Ovary (tissue), 9 donors: Measurements from ENCODE around the gene GGT6. TPM values are rescaled to one million over a fixed set of nuclear protein-coding genes. Genes with fewer than 3 reads are reported as not detected.

Source experiments
- DNase-seq, 5 donors: peaks; one replicate each; pipeline ENCODE4 v3.0.0-alpha.2; 2019 to 2020
- H3K27ac ChIP-seq, 2 donors: fragments of 200-600 bp; one replicate each; pipeline versions ENCODE4 v1.5.1 to v1.8.0; 2019 to 2022
- H3K27me3 ChIP-seq: fragments of 200-600 bp; one replicate; pipeline ENCODE4 v1.8.0; 2022
- H3K36me3 ChIP-seq: fragments of 200-600 bp; sonication (generic); one replicate; pipeline ENCODE4 v1.5.1; 2019
- H3K4me1 ChIP-seq: one replicate; pipeline ENCODE4 v1.8.1; 2013; ENCODE audit warnings: mild to moderate bottlenecking, moderate library complexity; ENCODE audit not compliant: insufficient read depth
- H3K4me3 ChIP-seq: fragments of 200-600 bp; sonication (generic); one replicate; pipeline ENCODE4 v1.5.1; 2017
- H3K9me3 ChIP-seq, 2 donors: fragments of 200-600 bp in 1 of 2; sonication (generic) in 1 of 2; one replicate each; pipeline versions ENCODE4 v1.5.1 to v1.8.1; 2013 to 2019; ENCODE audit warnings: mild to moderate bottlenecking in 1 of 2, moderate library complexity in 1 of 2
- EP300 ChIP-seq: sonication (generic); formaldehyde crosslinking; IDR thresholded peaks from one replicate; pipeline ENCODE4 v1.6.1; 2017; ENCODE audit warnings: antibody characterized with exemption
- POLR2A ChIP-seq: fragments of 450-650 bp; IDR thresholded peaks from one replicate; pipeline ENCODE4 v1.6.1; 2017; ENCODE audit warnings: antibody characterized with exemption, mild to moderate bottlenecking, moderate library complexity
- WGBS, 3 donors: extraction: QIAGEN DNeasy Blood & Tissue Kit in 1 of 3; methylation state at CpG; one replicate each; pipeline versions ENCODE4 v1.1.5 to v1.1.7; 2013 to 2017; 5-methylcytosine and 5-hydroxymethylcytosine counted together
- intact Hi-C, 4 donors: fragments of 100-400 bp; cut with DNase I; formaldehyde crosslinking; loops; one replicate each; pipeline versions ENCODE4 v1.11.0 to v1.15.1; 2022 to 2023
- polyA plus RNA-seq, 2 donors: library from polyadenylated mRNA; stranded (reverse); fragments of 200-250 nt in 1 of 2; fragments of 350-450 nt in 1 of 2; fragmentation: Illumina TruSeq in 1 of 2; extraction: RNeasy Lipid Tissue Mini Kit (QIAGEN cat#74804) in 1 of 2; gene quantifications; one replicate each; pipeline ENCODE4 v1.2.3, GENCODE V29; 2013 to 2014
- total RNA-seq, 7 donors: library from RNA; depleted of rRNA in 2 of 7; stranded (reverse); fragments of >200 nt in 2 of 7; fragmentation: NEBNext Ultra II Directional in 3 of 7; extraction: Animal tissue kit (Norgen Biotek cat#: 25700) in 3 of 7; gene quantifications; one replicate each; pipeline versions ENCODE4 v1.1.0 to v1.2.4, GENCODE V29; 2016 to 2023
- TF ChIP-seq, protein P1 (sequence below), 3 donors: fragments of 450-650 bp in 2 of 3; fragments of 200-600 bp in 1 of 3; IDR thresholded peaks; one replicate each; pipeline versions ENCODE4 v1.5.1 to v1.8.0; 2016 to 2022; ENCODE audit warnings: antibody characterized with exemption in 3 of 3, mild to moderate bottlenecking in 1 of 3
- donor health status: DM: no; HTN: no; CAD: no; lungs with moderate emphysema.
- donor health status: DM: no; HTN: no; CAD: no.
- donor health status: Bipolar disorder and iron deficiency.
- donor health status: DM: yes; HTN: yes; CAD: no.
- donor health status: DM: no; HTN: no; CAD: no.
- donor health status: DM: yes; HTN: yes; CAD: no.

The GGT6 gene
- total and polyA plus RNA-seq, 9 donors, result 0.08 to 31.5 (median 1.1) TPM

DNA sequence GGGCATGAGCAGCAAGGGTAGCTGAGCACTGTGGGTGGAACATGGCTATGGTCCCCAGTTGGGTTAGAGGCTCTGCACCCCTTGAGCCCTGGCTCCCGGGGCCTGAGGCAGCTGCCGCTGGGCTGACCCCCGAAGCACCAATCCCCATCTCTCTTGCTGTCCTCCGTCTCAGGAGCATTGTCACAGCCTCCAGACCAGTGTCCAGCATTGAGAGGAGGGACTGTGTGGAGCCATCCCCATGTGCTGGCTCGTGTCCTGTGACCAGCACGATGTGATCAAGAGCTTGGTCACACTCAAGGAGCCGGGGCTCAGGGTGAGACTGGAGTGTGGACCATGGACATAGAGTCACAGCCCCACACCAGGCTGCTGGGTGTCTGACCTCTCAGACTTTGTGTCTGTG lies 26.8 kb upstream of the GGT6 start:
- Histone ChIP-seq H3K9me3 (no peaks in the 10 kb centered on the region), H3K36me3 (no peaks in the 10 kb centered on the region), H3K4me1 (peaks cover 9% of the 10 kb centered on the region), H3K4me3 (no peak overlapping the region), H3K27me3 (no peaks in the 10 kb centered on the region), H3K27ac (no peak overlapping the region)
- no peak for DNase-seq
- WGBS, 3 donors, result 93 to 94% (median 93%) methylated on average over 7 of the region's 7 CpGs
- intact Hi-C loops, result no loop called here
- TF ChIP-seq EP300 (no peak), POLR2A (no peak)
- TF ChIP-seq, protein P1, sequence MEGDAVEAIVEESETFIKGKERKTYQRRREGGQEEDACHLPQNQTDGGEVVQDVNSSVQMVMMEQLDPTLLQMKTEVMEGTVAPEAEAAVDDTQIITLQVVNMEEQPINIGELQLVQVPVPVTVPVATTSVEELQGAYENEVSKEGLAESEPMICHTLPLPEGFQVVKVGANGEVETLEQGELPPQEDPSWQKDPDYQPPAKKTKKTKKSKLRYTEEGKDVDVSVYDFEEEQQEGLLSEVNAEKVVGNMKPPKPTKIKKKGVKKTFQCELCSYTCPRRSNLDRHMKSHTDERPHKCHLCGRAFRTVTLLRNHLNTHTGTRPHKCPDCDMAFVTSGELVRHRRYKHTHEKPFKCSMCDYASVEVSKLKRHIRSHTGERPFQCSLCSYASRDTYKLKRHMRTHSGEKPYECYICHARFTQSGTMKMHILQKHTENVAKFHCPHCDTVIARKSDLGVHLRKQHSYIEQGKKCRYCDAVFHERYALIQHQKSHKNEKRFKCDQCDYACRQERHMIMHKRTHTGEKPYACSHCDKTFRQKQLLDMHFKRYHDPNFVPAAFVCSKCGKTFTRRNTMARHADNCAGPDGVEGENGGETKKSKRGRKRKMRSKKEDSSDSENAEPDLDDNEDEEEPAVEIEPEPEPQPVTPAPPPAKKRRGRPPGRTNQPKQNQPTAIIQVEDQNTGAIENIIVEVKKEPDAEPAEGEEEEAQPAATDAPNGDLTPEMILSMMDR (IDR thresholded peaks at IDR 0.05), result no peak

DNA sequence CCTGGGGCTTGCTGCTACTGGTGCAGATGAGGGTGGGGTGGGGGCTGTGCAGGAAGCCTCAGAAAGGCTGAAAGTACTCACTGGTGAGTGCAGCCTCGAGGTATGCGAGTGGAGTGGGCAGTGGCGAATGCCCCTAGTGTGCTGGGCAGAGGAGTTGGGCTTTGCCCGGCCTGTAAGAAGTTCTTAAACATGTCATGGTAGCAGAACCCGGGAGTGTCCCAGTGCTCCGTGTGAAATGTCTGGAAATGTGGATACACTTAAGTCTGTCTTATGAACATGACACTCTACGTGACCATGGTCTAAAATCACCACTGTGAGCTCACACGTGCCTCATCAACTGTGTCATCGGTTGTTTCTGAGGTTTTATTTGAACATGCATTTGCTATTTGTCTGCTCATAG lies 25.7 kb upstream of the GGT6 start:
- no peak overlapping the region for H3K4me3 ChIP-seq
- TF ChIP-seq, protein P1 (IDR thresholded peaks at IDR 0.05), result no peak
- TF ChIP-seq POLR2A, result no peak
- TF ChIP-seq EP300, result no peak
- WGBS, 3 donors, result 83 to 88% (median 87%) methylated on average over 9 of the region's 9 CpGs

DNA sequence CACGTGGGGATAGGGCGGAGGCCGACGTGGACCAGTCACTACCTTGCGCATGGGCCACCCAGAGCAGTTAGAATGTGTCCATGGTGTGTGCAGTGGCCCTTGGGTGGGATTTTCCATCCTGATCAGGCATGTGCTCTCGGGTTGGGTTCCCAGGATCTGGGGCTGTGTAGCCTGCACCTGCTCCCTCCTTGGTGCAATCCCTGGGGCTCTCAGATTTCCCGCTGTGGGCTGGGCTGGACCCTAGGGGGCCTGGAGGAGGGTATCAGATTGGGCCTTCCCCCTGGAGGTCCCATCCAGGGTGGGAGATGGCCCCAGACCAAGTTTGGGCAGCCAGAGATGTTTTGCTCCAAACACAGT lies 25.2 kb upstream of the GGT6 start:
- Histone ChIP-seq H3K4me1 (peaks cover 5% of the 10 kb centered on the region), H3K36me3 (no peaks in the 10 kb centered on the region), H3K27ac (peak overlapping the region in 1 of 2 donors; percentile 81), H3K27me3 (no peaks in the 10 kb centered on the region), H3K4me3 (no peak overlapping the region), H3K9me3 (no peaks in the 10 kb centered on the region)
- no peak for DNase-seq
- intact Hi-C loops, result no loop called here
- TF ChIP-seq, protein P1 (IDR thresholded peaks at IDR 0.05), result no peak
- no peak for TF ChIP-seq EP300
- no peak for TF ChIP-seq POLR2A
- WGBS, 3 donors, result 81 to 95% (median 84%) methylated on average over 3 to 7 of the region's 7 CpGs

More for the DNA sequence above, 25.7 kb upstream of the GGT6 start:
- Histone ChIP-seq H3K27ac (no peak overlapping the region), H3K9me3 (no peaks in the 10 kb centered on the region), H3K4me1 (peaks cover 5% of the 10 kb centered on the region), H3K36me3 (no peaks in the 10 kb centered on the region), H3K27me3 (no peaks in the 10 kb centered on the region)
- intact Hi-C loops, result no loop called here
- no peak for DNase-seq

DNA sequence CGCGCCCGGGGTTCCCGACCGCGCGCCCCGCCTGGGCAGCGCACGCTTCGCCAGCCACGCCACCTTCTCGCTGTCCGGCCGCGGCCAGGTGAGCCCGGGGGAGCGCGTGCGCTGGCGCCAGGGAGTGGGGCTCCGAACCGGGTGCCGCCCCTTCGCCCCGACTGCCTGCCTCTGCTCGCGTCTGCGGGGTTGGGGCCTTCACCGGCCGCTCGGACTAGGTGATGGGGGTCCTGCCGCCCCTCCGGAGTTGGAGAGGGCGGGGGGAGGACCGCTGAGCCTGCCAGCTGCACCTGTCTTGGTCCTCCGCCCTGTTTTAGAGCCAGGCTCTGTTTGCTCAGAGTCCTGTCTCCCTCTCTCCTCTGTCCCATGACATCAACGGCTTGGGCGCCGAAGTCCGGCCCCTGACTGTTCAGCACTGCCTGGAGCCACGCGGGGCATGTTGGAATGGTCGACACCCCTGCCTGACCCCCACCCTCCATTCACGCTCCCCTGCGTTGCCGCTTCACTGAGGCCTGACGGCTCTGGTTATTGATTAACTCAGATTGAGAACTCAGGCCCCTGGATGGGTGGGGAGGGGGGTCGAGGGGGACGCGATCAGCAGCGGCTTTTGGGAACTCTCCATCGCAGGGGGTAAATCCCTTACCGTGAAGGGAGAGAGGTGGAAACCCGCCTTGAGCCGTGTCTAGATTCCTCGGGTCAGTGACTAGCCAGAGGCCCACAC lies 24.7 kb upstream of the GGT6 start:
- Histone ChIP-seq H3K27ac (peak overlapping the region; percentile 64 to 81), H3K4me1 (peaks cover 5% of the 10 kb centered on the region), H3K4me3 (peak overlapping the region; percentile 41), H3K36me3 (no peaks in the 10 kb centered on the region), H3K27me3 (no peaks in the 10 kb centered on the region), H3K9me3 (no peaks in the 10 kb centered on the region)
- TF ChIP-seq, protein P1 (IDR thresholded peaks at IDR 0.05), result no peak
- TF ChIP-seq POLR2A (no peak), EP300 (no peak)
- WGBS, 3 donors, result 22 to 37% (median 25%) methylated on average over 40 to 57 of the region's 57 CpGs
- DNase-seq, result peak in 4 of 5 donors; percentile 41 to 58 (median 48)
- intact Hi-C loops, result no loop called here
